Epidermal melanocyte (primary cell): ENCODE results near the gene ZIK1.

Source experiments
- DNase-seq: peaks from one replicate; pipeline ENCODE4 v3.0.0; 2011; ENCODE audit warnings: low spot score; ENCODE audit not compliant: insufficient read length

The ZIK1 gene

GRCh38 chr19:57611113-57611512, 27.2 kb downstream of the ZIK1 start:
- no peak for DNase-seq

- DNase-seq, result peak; percentile 95
These were observed 30.2 kb downstream of the ZIK1 start, which contains the start of gene ZNF134 for GRCh38 chr19:57613941-57614743. Gene ZNF134, plus strand, starts transcription at chr19:57614242. Its CDS starts 5,227 bp downstream, at chr19:57619469.

GRCh38 chr19:57615346-57615745, 31.4 kb downstream of the ZIK1 start:
- no peak for DNase-seq

- no peak for DNase-seq
These were observed 36.9 kb downstream of the ZIK1 start for GRCh38 chr19:57620673-57621348.

GRCh38 chr19:57623091-57623490, 39.1 kb downstream of the ZIK1 start:
- DNase-seq, result no peak

- peak; percentile 86 for DNase-seq
These were observed 49.3 kb downstream of the ZIK1 start, which contains the start of gene ZNF211 for GRCh38 chr19:57632987-57633831. Gene ZNF211, plus strand, starts transcription at chr19:57633168. Its CDS starts 179 bp downstream, at chr19:57633347.

GRCh38 chr19:57633832-57634131, 49.8 kb downstream of the ZIK1 start:
- no peak for DNase-seq

- no peak for DNase-seq
These were observed 53.4 kb downstream of the ZIK1 start for GRCh38 chr19:57637379-57637778.

GRCh38 chr19:57641715-57642234, 57.8 kb downstream of the ZIK1 start:
- DNase-seq, result no peak

GRCh38 chr19:57642396-57643046, 58.6 kb downstream of the ZIK1 start:
- no peak for DNase-seq
